ENCODE data around the gene SLC7A5. TPM values are rescaled to one million over a fixed set of nuclear protein-coding genes. Genes with fewer than 3 reads are reported as not detected.

Gene SLC7A5
- total and polyA plus RNA-seq, 2 of the 4 experiments (the other 2 are of a cell fraction): 11.3 to 101 TPM

DNA sequence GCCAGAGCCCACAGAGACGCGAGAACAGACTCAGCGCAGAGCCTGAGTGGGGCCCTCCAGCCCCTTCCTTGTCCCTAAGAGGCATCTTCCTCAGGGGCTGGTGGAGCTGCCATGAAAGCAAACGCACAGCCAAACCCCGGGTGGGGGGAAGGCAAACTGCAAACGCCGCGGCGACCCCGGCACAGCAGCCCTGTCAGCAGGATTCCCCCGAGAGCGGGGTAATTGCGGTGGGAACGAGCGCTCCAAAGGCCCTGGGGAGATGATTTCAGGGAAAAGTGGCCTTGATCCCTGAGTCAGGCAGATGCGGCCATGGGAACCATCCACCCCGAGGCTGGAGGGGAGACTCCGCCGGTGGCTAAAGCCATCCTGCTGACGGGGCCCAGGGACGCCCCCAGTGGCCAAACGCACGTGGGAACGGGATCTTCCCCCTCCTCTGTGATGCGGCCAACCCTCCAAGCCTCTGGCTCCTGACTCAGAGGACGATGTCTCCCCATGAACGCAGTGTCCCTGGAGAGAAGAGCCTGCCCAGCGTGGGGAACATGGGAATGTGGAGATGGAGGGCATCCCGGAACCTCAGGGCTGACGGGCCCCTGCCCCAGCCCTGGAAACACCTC lies 25.1 kb downstream of the SLC7A5 start:
- H4K91ac ChIP-seq (ENCODE audit: insufficient read depth, low read depth, low read length): no peak overlapping the region
- no peak overlapping the region for H2BK5ac ChIP-seq (ENCODE audit: low read depth, low read length, poor library complexity, severe bottlenecking)
- H3K4me1 ChIP-seq (ENCODE audit: control insufficient read depth, insufficient read depth, low read length): no peaks in the 10 kb centered on the region
- no TSS peak for BruUV-seq (replicated peaks)
- H3K4me2 ChIP-seq (ENCODE audit: low read depth, low read length): no peak overlapping the region
- dilution Hi-C loops (cut with HindIII; ENCODE audit: low sequenced_read_pairs, unreplicated experiment) (no loop called here), intact Hi-C loops (cut with micrococcal nuclease) (no loop called here), in situ Hi-C loops (cut with MboI; ENCODE audit: low sequenced_read_pairs) (no loop called here)
- no peak overlapping the region for H4K5ac ChIP-seq (ENCODE audit: low read depth, low read length)
- no peaks in the 10 kb centered on the region for H3K27me3 ChIP-seq (ENCODE audit: control insufficient read depth, insufficient read depth, low read length)
- H3K9ac ChIP-seq (ENCODE audit: low read depth, low read length): no peak overlapping the region
- 74% methylated on average over 10 of the region's 30 CpGs; no CpG with 5 or more reads in 1 of the 2 experiments for WGBS, 2 experiments (ENCODE audit: extremely low coverage in 2 of 2, insufficient read length in 1 of 2)
- H2AFZ ChIP-seq (replicated peaks; ENCODE audit: low read length, poor library complexity): no peak overlapping the region
- H2AK5ac ChIP-seq (ENCODE audit: low read depth, low read length): no peak overlapping the region
- peaks cover 96% of the 10 kb centered on the region for H4K20me1 ChIP-seq (ENCODE audit: insufficient read depth, low read length)
- H3K9me3 ChIP-seq (ENCODE audit: control insufficient read depth, insufficient read depth, low read length): no peaks in the 10 kb centered on the region
- TF ChIP-seq MXI1 (IDR thresholded peaks at IDR 0.05; ENCODE audit: borderline replicate concordance, low read depth, low read length) (no peak), SMC3 (IDR thresholded peaks at IDR 0.05; ENCODE audit: low read depth, low read length) (no peak)
- TF ChIP-seq, protein P1, sequence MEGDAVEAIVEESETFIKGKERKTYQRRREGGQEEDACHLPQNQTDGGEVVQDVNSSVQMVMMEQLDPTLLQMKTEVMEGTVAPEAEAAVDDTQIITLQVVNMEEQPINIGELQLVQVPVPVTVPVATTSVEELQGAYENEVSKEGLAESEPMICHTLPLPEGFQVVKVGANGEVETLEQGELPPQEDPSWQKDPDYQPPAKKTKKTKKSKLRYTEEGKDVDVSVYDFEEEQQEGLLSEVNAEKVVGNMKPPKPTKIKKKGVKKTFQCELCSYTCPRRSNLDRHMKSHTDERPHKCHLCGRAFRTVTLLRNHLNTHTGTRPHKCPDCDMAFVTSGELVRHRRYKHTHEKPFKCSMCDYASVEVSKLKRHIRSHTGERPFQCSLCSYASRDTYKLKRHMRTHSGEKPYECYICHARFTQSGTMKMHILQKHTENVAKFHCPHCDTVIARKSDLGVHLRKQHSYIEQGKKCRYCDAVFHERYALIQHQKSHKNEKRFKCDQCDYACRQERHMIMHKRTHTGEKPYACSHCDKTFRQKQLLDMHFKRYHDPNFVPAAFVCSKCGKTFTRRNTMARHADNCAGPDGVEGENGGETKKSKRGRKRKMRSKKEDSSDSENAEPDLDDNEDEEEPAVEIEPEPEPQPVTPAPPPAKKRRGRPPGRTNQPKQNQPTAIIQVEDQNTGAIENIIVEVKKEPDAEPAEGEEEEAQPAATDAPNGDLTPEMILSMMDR (conservative IDR thresholded peaks at IDR 0.05; ENCODE audit: low read depth, low read length): 0 out of 2 replicates have a peak, but pooled peaks have one; percentile 13
- H3K36me3 ChIP-seq (ENCODE audit: control insufficient read depth, insufficient read depth, low read length): peaks cover 74% of the 10 kb centered on the region
- H3K4me3 ChIP-seq (ENCODE audit: insufficient read depth, low read depth, low read length): no peak overlapping the region
- H3K23ac ChIP-seq (ENCODE audit: low read depth, low read length): no peak overlapping the region
- no peak overlapping the region for H2BK15ac ChIP-seq (ENCODE audit: low read depth, low read length)
- H3K56ac ChIP-seq (ENCODE audit: extremely low read depth, insufficient read depth, low read length): no peak overlapping the region
- H4K8ac ChIP-seq (ENCODE audit: low read depth in 2 of 2, low read length in 2 of 2): no peak overlapping the region
- H3K9me1 ChIP-seq (ENCODE audit: insufficient read depth, low read length): peaks cover 6% of the 10 kb centered on the region; the same call in 1 of the 2 replicates
- H3K27ac ChIP-seq (ENCODE audit: insufficient read depth, low read length): no peak overlapping the region
- no peak overlapping the region for H3K14ac ChIP-seq (replicated peaks; ENCODE audit: low read depth, low read length)
- CTCF ChIA-PET: no interaction called here
- peaks cover 24 to 96% of the 10 kb centered on the region in 2 experiments for H3K79me1 ChIP-seq (ENCODE audit: low read depth in 1 of 2, low read length in 2 of 2)
- DNase-seq (peak; percentile 35), ATAC-seq (ENCODE audit: low read depth) (no peak)
- peak overlapping the region; percentile 66 for H2AK9ac ChIP-seq (replicated peaks; ENCODE audit: low read depth, low read length, poor library complexity)
- no peak overlapping the region for H3K4ac ChIP-seq (ENCODE audit: low read depth, low read length)
- POLR2A ChIA-PET (ENCODE audit: unreplicated experiment): no interaction called here
- H2BK20ac ChIP-seq (ENCODE audit: low read depth, low read length): no peak overlapping the region
- no peak overlapping the region for H2BK120ac ChIP-seq (ENCODE audit: low read depth, low read length)
- H3K18ac ChIP-seq (ENCODE audit: low read depth, low read length): no peak overlapping the region
